Activated CD4-positive, alpha-beta T cell treated with anti-CD3 and anti-CD28 coated beads, Interleukin-2, amount 10 ng/mL, durations not matched to agents 7 days and 5 days (primary cell): ENCODE measurements around the gene UQCRQ. TPM values are rescaled to one million over a fixed set of nuclear protein-coding genes. Genes with fewer than 3 reads are reported as not detected.
A peak's percentile ranks its signal among the peaks of the same experiment; 100 is the strongest.

Source experiments
- CTCF ChIA-PET: fragments of 350-600 bp; sonication (Branson Sonifier 250); formaldehyde crosslinking; loops from one replicate; lab custom pipeline; 2021; ENCODE audit warnings: antibody characterized with exemption; lab: Charles Lee
- POLR2A ChIA-PET: fragments of 350-600 bp; sonication (Branson Sonifier 250); formaldehyde crosslinking; loops from one replicate; lab custom pipeline; 2021; ENCODE audit warnings: antibody characterized with exemption; lab: Charles Lee
- DNase-seq: peaks from one replicate; pipeline ENCODE4 v3.0.0-alpha.2; 2020
- H3K27ac Mint-ChIP-seq: one replicate; pipeline ENCODE4 v1.8.0; 2021; ENCODE audit warnings: mild to moderate bottlenecking, moderate library complexity, mixed read lengths
- H3K27me3 Mint-ChIP-seq: one replicate; pipeline ENCODE4 v1.8.0; 2021; ENCODE audit warnings: mixed read lengths
- H3K36me3 Mint-ChIP-seq: one replicate; pipeline ENCODE4 v1.8.0; 2021; ENCODE audit warnings: low read depth, mixed read lengths
- H3K4me1 Mint-ChIP-seq: one replicate; pipeline ENCODE4 v1.8.0; 2021; ENCODE audit warnings: mixed read lengths
- H3K4me3 Mint-ChIP-seq: one replicate; pipeline ENCODE4 v1.8.0; 2021; ENCODE audit warnings: mild to moderate bottlenecking, moderate library complexity, mixed read lengths
- H3K9me3 Mint-ChIP-seq: one replicate; pipeline ENCODE4 v1.8.0; 2021; ENCODE audit warnings: mixed read lengths
- total RNA-seq, 2 experiments: library from RNA; stranded (reverse); gene quantifications; one replicate each; pipeline ENCODE4 v1.2.3, GENCODE V29; 2021

Gene UQCRQ
- total RNA-seq, 2 experiments from 2014 or later, result 304 to 328 TPM

GRCh38 chr5:132826424-132827082, 39.9 kb upstream of the UQCRQ start:
- CTCF ChIA-PET, result interaction anchor here (1.0 to 5.9 kb wide), 6 partner anchors 7 to 300 kb away, joined by 3 to 45 read pairs (median 4); no protein-coding TSS in a partner anchor
- no peak overlapping the region for H3K4me3 Mint-ChIP-seq
- no peaks in the 10 kb centered on the region for H3K36me3 Mint-ChIP-seq
- H3K27ac Mint-ChIP-seq, result no peak overlapping the region
- peaks cover 14% of the 10 kb centered on the region for H3K4me1 Mint-ChIP-seq
- H3K27me3 Mint-ChIP-seq, result peaks cover 69% of the 10 kb centered on the region
- POLR2A ChIA-PET, result no interaction called here
- no peaks in the 10 kb centered on the region for H3K9me3 Mint-ChIP-seq
- no peak for DNase-seq

GRCh38 chr5:132827943-132828673, 38.3 kb upstream of the UQCRQ start:
- ChIA-PET POLR2A (no interaction called here), CTCF (interaction anchor here (0.5 to 5.9 kb wide), 14 partner anchors 9 to 1295 kb away, joined by 3 to 45 read pairs (median 3); partner anchors contain the start of genes CCNI2 and KIF3A)
- DNase-seq, result no peak
- no peak overlapping the region for H3K4me3 Mint-ChIP-seq
- H3K9me3 Mint-ChIP-seq, result no peaks in the 10 kb centered on the region
- H3K36me3 Mint-ChIP-seq, result no peaks in the 10 kb centered on the region
- H3K27ac Mint-ChIP-seq, result no peak overlapping the region
- peaks cover 15% of the 10 kb centered on the region for H3K4me1 Mint-ChIP-seq
- H3K27me3 Mint-ChIP-seq, result peaks cover 69% of the 10 kb centered on the region

GRCh38 chr5:132828846-132829494, 37.5 kb upstream of the UQCRQ start:
- DNase-seq, result no peak
- no peaks in the 10 kb centered on the region for H3K36me3 Mint-ChIP-seq
- ChIA-PET POLR2A (no interaction called here), CTCF (interaction anchor here (0.7 to 5.9 kb wide), 15 partner anchors 10 to 441 kb away, joined by 3 to 45 read pairs (median 3); partner anchors contain the start of genes CCNI2 and KIF3A)
- H3K9me3 Mint-ChIP-seq, result no peaks in the 10 kb centered on the region
- peaks cover 66% of the 10 kb centered on the region for H3K27me3 Mint-ChIP-seq
- H3K4me3 Mint-ChIP-seq, result peak overlapping the region; percentile 51
- peaks cover 15% of the 10 kb centered on the region for H3K4me1 Mint-ChIP-seq
- H3K27ac Mint-ChIP-seq, result no peak overlapping the region

GRCh38 chr5:132829742-132830435, 36.6 kb upstream of the UQCRQ start:
- Mint-ChIP-seq H3K27ac (peak overlapping the region; percentile 80), H3K27me3 (peaks cover 58% of the 10 kb centered on the region), H3K4me3 (peak overlapping the region; percentile 75), H3K9me3 (no peaks in the 10 kb centered on the region), H3K36me3 (no peaks in the 10 kb centered on the region), H3K4me1 (peaks cover 15% of the 10 kb centered on the region)
- ChIA-PET POLR2A (no interaction called here), CTCF (interaction anchor here (0.7 to 5.9 kb wide), 15 partner anchors 11 to 326 kb away, joined by 3 to 45 read pairs (median 4); partner anchors contain the start of gene KIF3A)
- DNase-seq, result peak; percentile 66

GRCh38 chr5:132830436-132831094, 35.9 kb upstream of the UQCRQ start, which contains the start of gene SHROOM1:
TSS of gene SHROOM1 (minus strand) at chr5:132830647. CDS start at chr5:132826140, 4,507 bp downstream.
- Mint-ChIP-seq H3K9me3 (no peaks in the 10 kb centered on the region), H3K4me3 (peak within 1 kb of the TSS; percentile 75), H3K27me3 (peaks cover 55% of the 10 kb centered on the region), H3K36me3 (no peaks in the 10 kb centered on the region), H3K4me1 (peaks cover 15% of the 10 kb centered on the region), H3K27ac (peak within 1 kb of the TSS; percentile 80)
- ChIA-PET CTCF (interaction anchor here (0.9 to 5.9 kb wide), 9 partner anchors 11 to 305 kb away, joined by 3 to 45 read pairs (median 4); no protein-coding TSS in a partner anchor), POLR2A (no interaction called here)
- DNase-seq, result no peak

- Mint-ChIP-seq H3K4me3 (peak overlapping the region; percentile 66), H3K9me3 (no peaks in the 10 kb centered on the region), H3K27me3 (peaks cover 52% of the 10 kb centered on the region), H3K36me3 (no peaks in the 10 kb centered on the region), H3K4me1 (peaks cover 15% of the 10 kb centered on the region), H3K27ac (no peak overlapping the region)
- ChIA-PET CTCF (interaction anchor here (1.2 to 5.9 kb wide), 7 partner anchors 12 to 305 kb away, joined by 3 to 45 read pairs (median 3); no protein-coding TSS in a partner anchor), POLR2A (no interaction called here)
- DNase-seq, result no peak
These were observed 35.2 kb upstream of the UQCRQ start for GRCh38 chr5:132831095-132831860.

GRCh38 chr5:132832612-132833011, 33.8 kb upstream of the UQCRQ start:
- peaks cover 15% of the 10 kb centered on the region for H3K4me1 Mint-ChIP-seq
- POLR2A ChIA-PET, result interaction anchor here (0.7 kb wide), 1 partner anchor 36 kb away, joined by 6 read pairs; no protein-coding TSS in a partner anchor
- no peaks in the 10 kb centered on the region for H3K36me3 Mint-ChIP-seq
- H3K4me3 Mint-ChIP-seq, result no peak overlapping the region
- no peak for DNase-seq
- peaks cover 39% of the 10 kb centered on the region for H3K27me3 Mint-ChIP-seq
- H3K9me3 Mint-ChIP-seq, result no peaks in the 10 kb centered on the region
- CTCF ChIA-PET, result interaction anchor here (1.2 to 5.9 kb wide), 3 partner anchors 12 to 29 kb away, joined by 3 to 45 read pairs (median 4); no protein-coding TSS in a partner anchor
- H3K27ac Mint-ChIP-seq, result no peak overlapping the region

- H3K27me3 Mint-ChIP-seq, result peaks cover 24% of the 10 kb centered on the region
- H3K36me3 Mint-ChIP-seq, result no peaks in the 10 kb centered on the region
- H3K4me3 Mint-ChIP-seq, result no peak overlapping the region
- ChIA-PET POLR2A (no interaction called here), CTCF (interaction anchor here (1.1 kb wide), 1 partner anchor 11 kb away, joined by 4 read pairs; no protein-coding TSS in a partner anchor)
- H3K27ac Mint-ChIP-seq, result no peak overlapping the region
- peaks cover 15% of the 10 kb centered on the region for H3K4me1 Mint-ChIP-seq
- DNase-seq, result no peak
- no peaks in the 10 kb centered on the region for H3K9me3 Mint-ChIP-seq
These were observed 32.4 kb upstream of the UQCRQ start for GRCh38 chr5:132834057-132834456.

- POLR2A ChIA-PET, result no interaction called here
- CTCF ChIA-PET, result no interaction called here
- no peaks in the 10 kb centered on the region for H3K4me1 Mint-ChIP-seq
- no peak for DNase-seq
- no peak overlapping the region for H3K27ac Mint-ChIP-seq
- no peaks in the 10 kb centered on the region for H3K36me3 Mint-ChIP-seq
- peaks cover 8% of the 10 kb centered on the region for H3K27me3 Mint-ChIP-seq
- H3K9me3 Mint-ChIP-seq, result no peaks in the 10 kb centered on the region
- no peak overlapping the region for H3K4me3 Mint-ChIP-seq
These were observed 29.6 kb upstream of the UQCRQ start for GRCh38 chr5:132836852-132837251.

- DNase-seq, result no peak
- Mint-ChIP-seq H3K4me1 (no peaks in the 10 kb centered on the region), H3K27ac (no peak overlapping the region), H3K4me3 (no peak overlapping the region), H3K27me3 (peaks cover 3% of the 10 kb centered on the region), H3K36me3 (no peaks in the 10 kb centered on the region), H3K9me3 (no peaks in the 10 kb centered on the region)
- POLR2A ChIA-PET, result no interaction called here
- CTCF ChIA-PET, result no interaction called here
These were observed 28.6 kb upstream of the UQCRQ start for GRCh38 chr5:132837868-132838267.
